Sciatic nerve (tissue), 2 donors: ENCODE results near the gene ASPN. TPM values are rescaled to one million over a fixed set of nuclear protein-coding genes. Genes with fewer than 3 reads are reported as not detected.

Source experiments
- ATAC-seq: fragments of 200-7000 bp; cut with Tn5 transposase; one replicate; pipeline ENCODE4 v1.9.1; 2020; ENCODE audit warnings: mild to moderate bottlenecking, moderate library complexity
- DNase-seq: peaks from one replicate; pipeline ENCODE4 v3.0.0-alpha.2; 2020; ENCODE audit warnings: low spot score
- intact Hi-C: fragments of 100-400 bp; cut with DNase I; formaldehyde crosslinking; loops from one replicate; pipeline ENCODE4 v1.14.2; 2022
- total RNA-seq: library from RNA; stranded (reverse); fragmentation: NEBNext Ultra II Directional; extraction: Animal tissue kit (Norgen Biotek cat#: 25700); gene quantifications from one replicate; pipeline ENCODE4 v1.2.1, GENCODE V29; 2021
- donor health status: DM: no; HTN: no; CAD: no.
- donor health status: DM: no; HTN: no; CAD: no.

ASPN gene
- total RNA-seq, 1 donor from 2014 or later: 14.4 TPM

DNA sequence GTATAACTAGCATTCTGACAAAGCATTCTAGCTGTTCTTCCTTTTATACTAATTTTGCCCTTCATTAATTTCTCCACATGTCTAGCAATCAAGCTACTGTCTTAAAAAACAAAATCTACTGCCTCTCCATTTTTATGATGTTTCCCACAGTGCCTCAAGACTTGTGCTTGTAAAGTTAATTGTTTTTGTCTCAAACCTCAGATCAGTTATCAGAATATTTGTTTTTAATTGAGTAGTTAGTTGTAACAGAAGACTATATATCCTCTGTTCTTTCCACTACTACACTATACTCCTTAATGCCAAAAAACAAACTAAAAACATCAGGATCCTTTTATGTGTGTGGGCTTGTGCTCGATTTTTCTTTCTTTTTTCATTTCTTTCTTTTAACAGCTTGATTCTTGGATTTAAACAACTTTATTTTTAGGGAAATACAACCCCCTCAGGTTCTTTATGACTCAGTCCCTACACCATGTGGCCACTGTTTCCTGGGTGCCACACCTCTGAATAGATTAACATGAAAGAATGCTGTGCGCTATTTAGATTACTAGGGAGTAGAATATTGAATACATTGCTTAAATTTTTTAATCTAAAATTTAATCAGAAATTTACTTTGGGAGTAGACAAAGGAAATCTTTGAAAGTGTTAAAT lies 1.2 kb downstream of the ASPN start:
- intact Hi-C loops: no loop called here
- ATAC-seq: peak; percentile 48

DNA sequence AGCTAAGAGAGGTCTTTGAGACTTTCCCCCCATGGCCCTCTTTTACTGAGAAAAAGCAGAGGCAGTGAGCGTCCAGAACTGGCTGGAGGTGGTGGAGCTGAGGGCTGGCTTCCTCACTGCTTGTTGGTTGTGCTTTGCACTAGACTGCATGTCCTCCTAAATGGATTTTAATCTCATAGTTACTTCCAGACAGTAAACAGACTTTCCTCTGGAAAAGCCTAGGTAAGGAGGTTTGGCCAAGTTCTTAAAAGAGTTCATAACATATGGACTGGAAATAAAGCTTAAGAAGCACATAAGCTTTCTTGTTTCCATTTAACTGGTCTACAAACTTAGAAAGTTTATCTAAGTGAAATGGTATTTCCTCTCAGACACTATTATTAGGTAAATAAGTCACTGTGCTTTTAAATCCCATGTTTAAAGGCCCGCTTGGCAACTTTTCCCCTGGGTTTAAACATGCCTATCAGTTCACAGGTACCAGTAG lies 2.0 kb downstream of the ASPN start:
- peak; percentile 39 for ATAC-seq
- intact Hi-C loops: no loop called here

More for the DNA sequence above, 1.2 kb downstream of the ASPN start:
- DNase-seq: no peak

GRCh38 chr9:92479346-92479745 lies 3.0 kb downstream of the ASPN start:
- DNase-seq: no peak
- no peak for ATAC-seq
- intact Hi-C loops: no loop called here

More for the DNA sequence above, 2.0 kb downstream of the ASPN start:
- DNase-seq: no peak

GRCh38 chr9:92478783-92479182 lies 3.5 kb downstream of the ASPN start:
- DNase-seq: no peak
- intact Hi-C loops: no loop called here
- ATAC-seq: peak; percentile 29

DNA sequence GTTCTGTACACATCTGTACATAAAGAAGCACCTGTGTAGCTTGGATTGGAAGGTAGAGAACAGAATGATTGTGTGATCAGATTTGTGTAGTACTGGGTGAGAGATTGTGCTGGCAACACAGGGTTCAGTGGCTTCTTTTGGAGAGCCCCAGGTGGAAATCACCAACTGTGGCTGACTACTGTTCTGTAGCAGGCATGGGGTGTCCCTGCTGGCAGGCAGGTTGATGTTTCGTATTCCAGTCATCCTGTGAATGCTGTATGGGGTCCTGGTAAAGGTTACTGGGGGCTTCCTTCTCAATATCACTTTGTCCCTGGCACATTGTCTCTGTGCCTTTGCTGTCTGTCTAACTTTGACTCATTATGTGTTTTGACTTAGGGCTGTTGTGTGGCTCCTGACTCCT lies 5.3 kb downstream of the ASPN start:
- intact Hi-C loops: no loop called here
- no peak for ATAC-seq
- DNase-seq: no peak

GRCh38 chr9:92474587-92474986 lies 7.7 kb downstream of the ASPN start:
- no peak for DNase-seq
- ATAC-seq: no peak
- intact Hi-C loops: no loop called here

GRCh38 chr9:92468206-92468605 lies 14.1 kb downstream of the ASPN start:
- ATAC-seq (no peak), DNase-seq (no peak)
- intact Hi-C loops: no loop called here

DNA sequence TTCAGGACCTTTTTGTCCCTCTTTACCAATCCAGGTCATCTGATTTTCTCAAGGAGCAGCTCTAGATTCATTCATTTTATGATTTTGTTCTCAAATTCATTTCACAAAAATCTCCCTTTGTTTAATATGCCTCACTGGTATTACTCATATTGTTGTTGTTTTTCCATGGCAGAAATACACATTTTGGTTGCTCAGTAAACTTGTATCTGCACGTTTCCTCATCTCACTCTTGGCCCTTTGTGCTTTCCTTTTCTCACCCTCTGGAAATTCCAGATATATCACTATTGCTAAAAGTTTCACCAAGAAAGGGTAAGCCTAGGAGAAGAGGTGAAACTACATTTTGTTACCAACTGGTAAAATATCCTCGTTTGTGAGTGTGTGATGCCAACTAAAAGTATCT lies 14.8 kb downstream of the ASPN start:
- intact Hi-C loops: no loop called here

DNA sequence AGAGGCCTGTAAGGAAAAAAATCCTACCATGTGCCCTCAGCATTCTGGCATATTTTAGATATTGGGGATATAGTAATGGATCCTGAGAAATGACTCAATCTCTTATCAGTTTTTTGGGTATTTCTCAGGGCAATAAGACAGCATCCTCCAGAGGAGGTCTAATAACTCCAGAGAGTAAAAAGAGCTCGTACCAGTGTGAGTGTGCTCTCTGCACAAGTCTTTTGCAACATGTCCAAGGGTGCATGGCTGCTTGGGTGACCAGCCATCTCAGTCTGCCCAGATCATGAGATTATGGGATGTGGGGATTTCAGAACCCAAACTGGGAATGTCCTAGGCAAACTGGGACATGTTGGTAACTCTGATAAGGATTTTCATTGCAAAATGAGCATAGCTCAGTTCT lies 15.3 kb downstream of the ASPN start:
- intact Hi-C loops: no loop called here
- DNase-seq (no peak), ATAC-seq (no peak)

More for the DNA sequence above, 14.8 kb downstream of the ASPN start:
- DNase-seq: no peak
- no peak for ATAC-seq

DNA sequence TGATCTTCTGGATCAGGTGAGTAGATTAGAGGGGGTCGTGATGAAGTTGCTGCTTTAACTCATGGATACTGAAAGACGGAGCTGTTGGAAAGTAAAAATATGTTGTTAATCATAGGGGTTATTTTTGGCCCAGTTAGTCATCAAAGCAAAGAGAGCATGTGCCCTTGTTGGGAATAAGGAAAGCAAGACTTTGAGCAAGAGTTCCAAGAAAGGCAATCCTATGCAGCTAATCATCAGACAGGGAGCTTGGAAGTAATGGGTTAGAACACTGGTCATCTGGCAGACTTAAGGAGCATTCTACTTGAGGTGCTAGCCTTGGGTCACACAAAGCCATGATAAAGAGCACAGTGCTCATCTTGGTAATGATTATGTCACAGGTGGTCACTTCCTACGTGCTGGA lies 18.3 kb downstream of the ASPN start:
- ATAC-seq: peak; percentile 85
- no peak for DNase-seq
- intact Hi-C loops: no loop called here

- intact Hi-C loops: no loop called here
- DNase-seq (no peak), ATAC-seq (no peak)
These were observed 18.9 kb downstream of the ASPN start for GRCh38 chr9:92463387-92463786.

- no peak for DNase-seq
- intact Hi-C loops: no loop called here
- no peak for ATAC-seq
These were observed 24.7 kb downstream of the ASPN start for GRCh38 chr9:92457576-92457975.

DNA sequence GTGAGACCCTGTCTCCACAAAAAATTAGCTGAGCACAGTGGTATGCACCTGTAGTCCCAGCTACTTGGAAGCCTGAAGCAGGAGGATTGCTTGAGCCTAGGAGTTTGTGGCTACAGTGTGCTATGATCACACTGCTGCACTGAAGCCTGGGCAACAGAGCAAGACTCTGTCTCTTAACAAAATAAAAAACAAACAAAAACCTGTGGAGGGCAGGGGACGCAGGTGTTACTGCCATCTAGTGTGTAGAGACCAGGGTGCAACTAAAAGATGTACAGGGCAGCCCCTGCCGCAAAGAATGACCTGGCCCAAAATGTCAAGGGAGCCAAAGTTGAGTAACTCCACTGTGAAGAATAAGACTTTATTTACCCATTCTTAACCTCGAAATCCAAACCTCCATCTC lies 27.1 kb downstream of the ASPN start:
- intact Hi-C loops: no loop called here

GRCh38 chr9:92446536-92446935 lies 35.8 kb downstream of the ASPN start:
- no peak for DNase-seq
- no peak for ATAC-seq
- intact Hi-C loops: no loop called here

More for the DNA sequence above, 27.1 kb downstream of the ASPN start:
- ATAC-seq (no peak), DNase-seq (no peak)

DNA sequence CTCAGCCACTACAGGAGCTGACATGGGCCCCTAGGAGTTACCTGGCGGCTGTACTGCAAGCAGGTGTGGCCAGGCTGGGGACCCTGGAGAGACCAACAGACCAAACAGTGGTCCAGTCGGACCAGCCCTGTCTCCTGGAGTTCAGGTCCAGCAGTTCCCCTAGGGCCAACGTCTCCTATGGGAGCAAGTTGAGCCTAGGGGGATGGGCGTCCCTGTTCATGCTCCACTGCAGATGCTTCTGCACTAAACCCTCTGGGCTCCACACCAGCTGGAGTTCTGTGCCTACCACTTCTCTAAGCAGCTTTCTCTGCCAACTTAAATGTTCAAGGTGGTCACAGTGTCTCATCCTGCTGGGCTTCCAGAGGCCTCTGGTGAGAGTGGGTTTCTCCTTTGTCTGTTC lies 37.5 kb downstream of the ASPN start:
- DNase-seq: no peak
- no peak for ATAC-seq
- intact Hi-C loops: no loop called here

- DNase-seq (no peak), ATAC-seq (no peak)
- intact Hi-C loops: no loop called here
These were observed 41.6 kb downstream of the ASPN start for GRCh38 chr9:92440751-92441046.

GRCh38 chr9:92439921-92440750 lies 42.2 kb downstream of the ASPN start:
- intact Hi-C loops: no loop called here
- no peak for ATAC-seq
- no peak for DNase-seq

GRCh38 chr9:92438900-92439526 lies 43.3 kb downstream of the ASPN start:
- ATAC-seq: no peak
- intact Hi-C loops: no loop called here
- DNase-seq: no peak

GRCh38 chr9:92435263-92435662 lies 47.0 kb downstream of the ASPN start:
- intact Hi-C loops: no loop called here
- ATAC-seq: no peak
- DNase-seq: no peak

- DNase-seq (no peak), ATAC-seq (peak; percentile 59)
- intact Hi-C loops: no loop called here
These were observed 49.2 kb downstream of the ASPN start for GRCh38 chr9:92432972-92433548.
